ENCODE data around the gene KIF17.

GRCh38 chr1:20680269-20680668 is 37.5 kb downstream of the KIF17 start:
- TF ChIP-seq CTCF (IDR thresholded peaks at IDR 0.05) (no peak), POLR2A (IDR thresholded peaks at IDR 0.05) (no peak)

Measured in upper lobe of left lung (tissue), 4 donors.